H9 (cell line): ENCODE data around the gene KRTAP2-1. TPM values are rescaled to one million over a fixed set of nuclear protein-coding genes. Genes with fewer than 3 reads are reported as not detected.
A peak's percentile ranks its signal among the peaks of the same experiment; 100 is the strongest.
"Not testable (repeated sequence)": the region's sequence is repeated elsewhere in the genome, so short reads cannot be mapped to it uniquely, and the experiment has no call there.

Experiments
- DNase-seq: peaks from one replicate; pipeline ENCODE4 v3.0.0-alpha.2; 2017
- H2AFZ ChIP-seq: one replicate; pipeline ENCODE4 v1.6.1; 2013; ENCODE audit warnings: mild to moderate bottlenecking, low read length, control low read depth, moderate library complexity
- H2AK5ac ChIP-seq: 2 replicates; pipeline ENCODE4 v1.6.1; 2013; ENCODE audit warnings: low read length, control low read depth, mixed read lengths; ENCODE audit not compliant: insufficient read length
- H2BK120ac ChIP-seq: one replicate; pipeline ENCODE4 v1.6.1; 2013; ENCODE audit warnings: low read depth, mild to moderate bottlenecking, low read length, control low read depth, inconsistent platforms; ENCODE audit not compliant: poor library complexity, severe bottlenecking
- H2BK12ac ChIP-seq: 2 replicates; pipeline ENCODE4 v1.6.1; 2013; ENCODE audit warnings: low read length, control low read depth, mixed read lengths, low read depth; ENCODE audit not compliant: insufficient read length
- H2BK15ac ChIP-seq: 2 replicates; pipeline ENCODE4 v1.6.1; 2013; ENCODE audit warnings: low read depth, low read length, control low read depth
- H2BK20ac ChIP-seq: one replicate; pipeline ENCODE4 v1.6.1; 2013; ENCODE audit warnings: low read depth, mild to moderate bottlenecking, low read length, control low read depth, inconsistent platforms; ENCODE audit not compliant: poor library complexity, severe bottlenecking
- H2BK5ac ChIP-seq: 2 replicates; pipeline ENCODE4 v1.6.1; 2013; ENCODE audit warnings: low read length, control low read depth, mixed read lengths; ENCODE audit not compliant: insufficient read length
- H3K14ac ChIP-seq: 2 replicates; pipeline ENCODE4 v1.6.1; 2013; ENCODE audit warnings: low read length, control low read depth; ENCODE audit not compliant: insufficient read depth
- H3K18ac ChIP-seq: 2 replicates; pipeline ENCODE4 v1.6.1; 2013; ENCODE audit warnings: low read depth, mild to moderate bottlenecking, mixed read lengths, low read length, control low read depth; ENCODE audit not compliant: insufficient read length
- H3K23ac ChIP-seq: 2 replicates; pipeline ENCODE4 v1.6.1; 2013; ENCODE audit warnings: low read length, control low read depth, mixed read lengths, low read depth; ENCODE audit not compliant: insufficient read length
- H3K23me2 ChIP-seq: 2 replicates; pipeline ENCODE4 v1.6.1; 2013; ENCODE audit warnings: low read depth, mild to moderate bottlenecking, mixed read lengths, low read length, control low read depth; ENCODE audit not compliant: insufficient read length, poor library complexity, severe bottlenecking
- H3K27ac ChIP-seq: 2 replicates; pipeline ENCODE4 v1.5.1; 2013; ENCODE audit warnings: low read length, control low read depth, mixed read lengths, low read depth; ENCODE audit not compliant: insufficient read length
- H3K27me3 ChIP-seq: 2 replicates; pipeline ENCODE4 v1.6.1; 2013; ENCODE audit warnings: low read length, control low read depth, inconsistent platforms; ENCODE audit not compliant: insufficient read depth
- H3K4ac ChIP-seq: 2 replicates; pipeline ENCODE4 v1.6.1; 2013; ENCODE audit warnings: low read depth, mild to moderate bottlenecking, control low read depth, inconsistent platforms, low read length, moderate library complexity
- H3K4me1 ChIP-seq: 2 replicates; pipeline ENCODE4 v1.6.1; 2013; ENCODE audit warnings: low read length, control low read depth, inconsistent platforms; ENCODE audit not compliant: insufficient read depth
- H3K4me2 ChIP-seq: 2 replicates; pipeline ENCODE4 v1.6.1; 2013; ENCODE audit warnings: low read length, control low read depth, mixed read lengths; ENCODE audit not compliant: insufficient read length, insufficient read depth
- H3K56ac ChIP-seq: 2 replicates; pipeline ENCODE4 v1.6.1; 2013; ENCODE audit warnings: low read depth, mild to moderate bottlenecking, mixed read lengths, low read length, control low read depth; ENCODE audit not compliant: insufficient read length
- H3K79me1 ChIP-seq: 2 replicates; pipeline ENCODE4 v1.6.1; 2013; ENCODE audit warnings: low read depth, mild to moderate bottlenecking, moderate library complexity, low read length, control low read depth, inconsistent platforms; ENCODE audit not compliant: insufficient read depth, poor library complexity, severe bottlenecking
- H3K79me2 ChIP-seq: 2 replicates; pipeline ENCODE4 v1.6.1; 2013; ENCODE audit warnings: low read length, control low read depth, inconsistent platforms; ENCODE audit not compliant: insufficient read depth
- H3K9ac ChIP-seq: 2 replicates; pipeline ENCODE4 v1.6.1; 2013; ENCODE audit warnings: low read length, control low read depth, mixed read lengths; ENCODE audit not compliant: insufficient read length; ENCODE audit errors: extremely low read depth
- H3K9me3 ChIP-seq: one replicate; pipeline ENCODE4 v1.6.1; 2013; ENCODE audit warnings: low read depth, low read length, inconsistent platforms; ENCODE audit not compliant: control insufficient read depth
- H3T11ph ChIP-seq: one replicate; pipeline ENCODE4 v1.6.1; 2013; ENCODE audit warnings: mild to moderate bottlenecking, low read length, control low read depth, inconsistent platforms
- H4K20me1 ChIP-seq: one replicate; pipeline ENCODE4 v1.6.1; 2013; ENCODE audit not compliant: control insufficient read depth, insufficient read length, insufficient read depth
- H4K5ac ChIP-seq: 2 replicates; pipeline ENCODE4 v1.6.1; 2013; ENCODE audit warnings: low read depth, mild to moderate bottlenecking, mixed read lengths, low read length, control low read depth; ENCODE audit not compliant: insufficient read length
- H4K8ac ChIP-seq: replicated peaks from 2 replicates; pipeline ENCODE4 v1.6.1; 2013; ENCODE audit warnings: low read length, control low read depth, mixed read lengths, low read depth; ENCODE audit not compliant: insufficient read length
- H4K91ac ChIP-seq: 2 replicates; pipeline ENCODE4 v1.6.1; 2013; ENCODE audit warnings: low read depth, mild to moderate bottlenecking, moderate library complexity, mixed read lengths, low read length, control low read depth; ENCODE audit not compliant: insufficient read length
- H3K27ac Mint-ChIP-seq, 3 experiments: 2 replicates in 2 of 3; 3 replicates in 1 of 3; pipeline ENCODE4 v1.8.0; 2020 to 2021; ENCODE audit warnings: mixed read lengths in 3 of 3, mild to moderate bottlenecking in 1 of 3, moderate library complexity in 1 of 3
- H3K27me3 Mint-ChIP-seq: 2 replicates; pipeline ENCODE4 v1.8.0; 2021; ENCODE audit warnings: low read depth, mild to moderate bottlenecking, moderate library complexity, mixed read lengths
- H3K36me3 Mint-ChIP-seq, 3 experiments: 2 replicates in 2 of 3; 3 replicates in 1 of 3; pipeline ENCODE4 v1.8.0; 2020 to 2021; ENCODE audit warnings: low read depth in 3 of 3, mixed read lengths in 3 of 3; ENCODE audit not compliant: insufficient read depth in 1 of 3
- H3K4me1 Mint-ChIP-seq, 2 experiments: 2 replicates each; pipeline ENCODE4 v1.8.0; 2020; ENCODE audit warnings: mixed read lengths in 2 of 2
- H3K4me3 Mint-ChIP-seq, 2 experiments: 2 replicates in 1 of 2; 3 replicates in 1 of 2; pipeline ENCODE4 v1.8.0; 2020 to 2021; ENCODE audit warnings: mild to moderate bottlenecking in 2 of 2, mixed read lengths in 2 of 2, moderate library complexity in 1 of 2
- H3K9me3 Mint-ChIP-seq, 2 experiments: 2 replicates in 1 of 2; 3 replicates in 1 of 2; pipeline ENCODE4 v1.8.0; 2020; ENCODE audit warnings: mild to moderate bottlenecking in 2 of 2, mixed read lengths in 2 of 2, moderate library complexity in 1 of 2
- WGBS: extraction: QIAGEN DNeasy Blood & Tissue Kit; methylation state at CpG from one replicate; pipeline ENCODE4 v1.1.7; 2013; ENCODE audit warnings: missing lambda C conversion rate, low lambda C conversion rate, mixed read lengths; ENCODE audit not compliant: insufficient read length; ENCODE audit errors: extremely low coverage; 5-methylcytosine and 5-hydroxymethylcytosine counted together
- total RNA-seq: library from RNA; stranded (reverse); gene quantifications from 2 replicates; pipeline ENCODE4 v1.2.1, GENCODE V29; 2021

KRTAP2-1 gene
- total RNA-seq, 1 experiment from 2014 or later, result not detected

DNA sequence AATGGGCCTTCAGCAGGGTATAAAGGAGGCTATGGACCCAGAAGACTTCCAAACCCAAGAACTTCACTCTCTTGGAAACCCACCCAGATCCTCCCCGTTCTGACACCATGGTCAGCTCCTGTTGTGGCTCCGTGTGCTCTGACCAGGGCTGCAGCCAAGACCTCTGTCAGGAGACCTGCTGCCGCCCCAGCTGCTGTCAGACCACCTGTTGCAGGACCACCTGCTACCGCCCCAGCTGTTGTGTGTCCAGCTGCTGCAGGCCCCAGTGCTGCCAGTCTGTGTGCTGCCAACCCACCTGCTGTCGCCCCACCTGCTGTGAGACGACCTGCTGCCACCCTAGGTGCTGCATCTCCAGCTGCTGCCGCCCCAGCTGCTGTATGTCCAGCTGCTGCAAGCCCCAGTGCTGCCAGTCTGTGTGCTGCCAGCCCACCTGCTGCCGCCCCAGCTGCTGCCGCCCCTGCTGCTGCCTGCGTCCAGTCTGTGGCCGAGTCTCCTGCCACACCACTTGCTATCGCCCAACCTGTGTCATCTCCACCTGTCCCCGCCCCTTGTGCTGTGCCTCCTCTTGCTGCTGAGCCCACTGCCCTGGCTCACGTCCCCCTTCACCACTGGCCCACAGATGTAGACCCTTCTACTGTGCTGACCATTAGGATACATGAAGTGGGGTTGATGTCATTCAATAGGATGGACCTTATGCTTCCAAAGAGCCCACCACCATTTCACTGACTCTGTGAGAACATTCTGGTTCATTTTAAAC lies 37.2 kb upstream of the KRTAP2-1 start, which contains the start of gene KRTAP4-7:
KRTAP4-7 (plus strand) TSS at position 51 of the 757 bp plus-strand sequence; CDS start at position 108, 57 bp downstream.
- not testable (repeated sequence) for H4K91ac ChIP-seq, H4K20me1 ChIP-seq, H3K9ac ChIP-seq, H2BK120ac ChIP-seq, H3K9me3 ChIP-seq, H3K56ac ChIP-seq, H3K23me2 ChIP-seq, H3K36me3 Mint-ChIP-seq, H2BK12ac ChIP-seq, H3K4me3 Mint-ChIP-seq, H3K79me2 ChIP-seq, H3K18ac ChIP-seq, H2BK20ac ChIP-seq, H4K5ac ChIP-seq, H2BK5ac ChIP-seq, DNase-seq, H3K27ac ChIP-seq, H3K23ac ChIP-seq, H2BK15ac ChIP-seq, H4K8ac ChIP-seq, H3K14ac ChIP-seq, H3K4ac ChIP-seq, H3K27me3 ChIP-seq, H3K79me1 ChIP-seq, H2AK5ac ChIP-seq, H3K9me3 Mint-ChIP-seq, H2AFZ ChIP-seq, H3T11ph ChIP-seq, H3K4me1 ChIP-seq, H3K4me2 ChIP-seq, H3K27me3 Mint-ChIP-seq
- peak within 1 kb of the TSS in 1 of 3 experiments; percentile 86; a peak in 1 of 7 replicates for H3K27ac Mint-ChIP-seq
- H3K4me1 Mint-ChIP-seq, result peaks cover 15 to 17% of the 10 kb centered on the region in 2 experiments
- no CpG with 5 or more reads among the region's 14 CpGs for WGBS

DNA sequence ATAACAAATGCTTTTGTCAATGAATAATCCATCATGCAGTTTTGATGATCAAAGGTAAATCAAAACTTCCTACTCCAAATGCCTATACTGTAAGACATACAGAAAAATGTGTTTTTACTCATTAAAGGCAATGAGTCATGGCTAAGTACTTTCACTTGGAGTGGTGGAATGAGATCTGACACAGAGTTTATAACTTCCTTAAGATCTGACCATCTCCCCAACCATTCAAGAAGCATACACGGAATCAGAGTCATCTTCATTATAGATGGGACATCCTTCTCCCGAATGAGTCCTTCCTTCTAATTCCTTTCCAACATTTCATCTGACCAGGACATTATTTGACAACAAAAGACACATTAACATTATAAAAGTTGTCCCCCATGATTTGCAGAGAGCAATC lies 36.3 kb upstream of the KRTAP2-1 start:
- not testable (repeated sequence) for H3K27me3 Mint-ChIP-seq, H3K9ac ChIP-seq, H3K23me2 ChIP-seq, H4K91ac ChIP-seq, H2AK5ac ChIP-seq, H2BK12ac ChIP-seq, H3K27ac Mint-ChIP-seq, H3T11ph ChIP-seq, H3K27ac ChIP-seq, DNase-seq, H3K14ac ChIP-seq, H4K8ac ChIP-seq, H4K5ac ChIP-seq, H2BK20ac ChIP-seq, H4K20me1 ChIP-seq, H2BK5ac ChIP-seq, H3K18ac ChIP-seq, H3K4me2 ChIP-seq, H2BK15ac ChIP-seq, H2BK120ac ChIP-seq, H3K4ac ChIP-seq, H3K56ac ChIP-seq, H3K79me1 ChIP-seq, H3K23ac ChIP-seq, H3K9me3 ChIP-seq, H3K36me3 Mint-ChIP-seq, H3K4me3 Mint-ChIP-seq, H2AFZ ChIP-seq, H3K4me1 ChIP-seq, H3K79me2 ChIP-seq, H3K27me3 ChIP-seq, H3K9me3 Mint-ChIP-seq
- WGBS, result no CpG with 5 or more reads among the region's 2 CpGs
- H3K4me1 Mint-ChIP-seq, result peaks cover 12 to 17% of the 10 kb centered on the region in 2 experiments
